ENCODE data around the gene RAB11FIP3.

DNA sequence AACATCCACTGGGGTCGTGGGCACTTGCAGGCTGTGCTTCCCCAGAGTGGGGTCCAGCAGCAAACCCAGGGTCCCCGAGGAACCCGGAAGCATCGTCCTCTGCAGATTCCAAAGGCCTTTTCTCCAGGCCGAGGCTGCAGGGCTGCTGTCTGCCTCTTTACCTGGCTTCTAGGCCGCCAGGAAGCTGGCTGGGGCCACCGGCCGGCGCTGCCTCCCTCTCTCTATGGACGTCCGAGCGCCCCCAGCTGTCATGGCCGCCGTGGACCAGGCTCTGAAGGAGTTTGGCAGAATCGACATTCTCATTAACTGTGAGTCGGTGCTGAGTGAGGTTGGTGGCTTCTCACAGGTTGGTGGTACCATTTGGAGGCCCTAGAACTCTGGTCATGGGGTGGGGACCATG lies 18.2 kb upstream of the RAB11FIP3 start:
- TF ChIP-seq POLR2AphosphoS5 (IDR thresholded peaks at IDR 0.05; ENCODE audit: low read depth, low read length), result no peak
- TF ChIP-seq POLR2A (IDR thresholded peaks at IDR 0.05; ENCODE audit: low read depth, low read length), result no peak
- no peak for TF ChIP-seq TAF1 (IDR thresholded peaks at IDR 0.05; ENCODE audit: borderline replicate concordance, low read depth, low read length)
